ENCODE results near the gene HAND2.

The HAND2 gene

GRCh38 chr4:173547889-173548288 lies 17.9 kb upstream of the HAND2 start:
- no peak overlapping the region for H2AFZ ChIP-seq (ENCODE audit: low read depth)
- H3K4me3 ChIP-seq (IDR thresholded peaks at IDR 0.05; ENCODE audit: insufficient read depth, low read depth, low read length) = no peak overlapping the region
- no peak overlapping the region for H3K27ac ChIP-seq
- H3K36me3 ChIP-seq (ENCODE audit: insufficient read depth) = no peaks in the 10 kb centered on the region
- no peaks in the 10 kb centered on the region for H3K79me2 ChIP-seq (ENCODE audit: insufficient read depth, low read depth)
- H3K9ac ChIP-seq = no peak overlapping the region
- no peaks in the 10 kb centered on the region for H3K27me3 ChIP-seq (ENCODE audit: insufficient read depth, low read depth)
- H3K4me2 ChIP-seq = no peak overlapping the region
- TF ChIP-seq CTCF (conservative IDR thresholded peaks at IDR 0.05; ENCODE audit: low read depth, low read length) = no peak
- no peaks in the 10 kb centered on the region for H4K20me1 ChIP-seq (ENCODE audit: insufficient read depth)
- H3K4me1 ChIP-seq (ENCODE audit: low read depth, poor library complexity, severe bottlenecking) = no peaks in the 10 kb centered on the region

- no peak for TF ChIP-seq CTCF (conservative IDR thresholded peaks at IDR 0.05; ENCODE audit: low read depth, low read length)
- H3K9ac ChIP-seq = no peak overlapping the region
- no peak overlapping the region for H2AFZ ChIP-seq (ENCODE audit: low read depth)
- no peaks in the 10 kb centered on the region for H3K4me1 ChIP-seq (ENCODE audit: low read depth, poor library complexity, severe bottlenecking)
- H4K20me1 ChIP-seq (ENCODE audit: insufficient read depth) = no peaks in the 10 kb centered on the region
- no peak overlapping the region for H3K4me2 ChIP-seq
- H3K79me2 ChIP-seq (ENCODE audit: insufficient read depth, low read depth) = no peaks in the 10 kb centered on the region
- H3K27ac ChIP-seq = no peak overlapping the region
- H3K4me3 ChIP-seq (IDR thresholded peaks at IDR 0.05; ENCODE audit: insufficient read depth, low read depth, low read length) = no peak overlapping the region
- H3K27me3 ChIP-seq (ENCODE audit: insufficient read depth, low read depth) = no peaks in the 10 kb centered on the region
- no peaks in the 10 kb centered on the region for H3K36me3 ChIP-seq (ENCODE audit: insufficient read depth)
Measured at GRCh38 chr4:173546776-173547175, 16.7 kb upstream of the HAND2 start.

- Histone ChIP-seq H3K27ac (no peak overlapping the region), H3K4me2 (no peak overlapping the region), H3K36me3 (ENCODE audit: insufficient read depth) (no peaks in the 10 kb centered on the region), H4K20me1 (ENCODE audit: insufficient read depth) (no peaks in the 10 kb centered on the region), H3K79me2 (ENCODE audit: insufficient read depth, low read depth) (no peaks in the 10 kb centered on the region), H3K4me1 (ENCODE audit: low read depth, poor library complexity, severe bottlenecking) (no peaks in the 10 kb centered on the region), H3K27me3 (ENCODE audit: insufficient read depth, low read depth) (no peaks in the 10 kb centered on the region), H3K9ac (no peak overlapping the region), H2AFZ (ENCODE audit: low read depth) (no peak overlapping the region), H3K4me3 (IDR thresholded peaks at IDR 0.05; ENCODE audit: insufficient read depth, low read depth, low read length) (no peak overlapping the region)
- TF ChIP-seq CTCF (conservative IDR thresholded peaks at IDR 0.05; ENCODE audit: low read depth, low read length) = no peak
Measured at GRCh38 chr4:173545440-173545839, 15.4 kb upstream of the HAND2 start.

- Histone ChIP-seq H3K27me3 (ENCODE audit: insufficient read depth, low read depth) (no peaks in the 10 kb centered on the region), H3K79me2 (ENCODE audit: insufficient read depth, low read depth) (no peaks in the 10 kb centered on the region), H2AFZ (ENCODE audit: low read depth) (no peak overlapping the region), H3K4me3 (IDR thresholded peaks at IDR 0.05; ENCODE audit: insufficient read depth, low read depth, low read length) (no peak overlapping the region), H4K20me1 (ENCODE audit: insufficient read depth) (no peaks in the 10 kb centered on the region), H3K4me1 (ENCODE audit: low read depth, poor library complexity, severe bottlenecking) (no peaks in the 10 kb centered on the region), H3K36me3 (ENCODE audit: insufficient read depth) (no peaks in the 10 kb centered on the region), H3K4me2 (no peak overlapping the region), H3K27ac (no peak overlapping the region), H3K9ac (no peak overlapping the region)
- no peak for TF ChIP-seq CTCF (conservative IDR thresholded peaks at IDR 0.05; ENCODE audit: low read depth, low read length)
Measured at GRCh38 chr4:173543266-173543665, 13.2 kb upstream of the HAND2 start.

GRCh38 chr4:173539986-173540385 lies 10.0 kb upstream of the HAND2 start:
- Histone ChIP-seq H3K4me2 (no peak overlapping the region), H3K4me3 (IDR thresholded peaks at IDR 0.05; ENCODE audit: insufficient read depth, low read depth, low read length) (no peak overlapping the region), H3K9ac (no peak overlapping the region), H2AFZ (ENCODE audit: low read depth) (no peak overlapping the region), H4K20me1 (ENCODE audit: insufficient read depth) (no peaks in the 10 kb centered on the region), H3K79me2 (ENCODE audit: insufficient read depth, low read depth) (no peaks in the 10 kb centered on the region), H3K27ac (no peak overlapping the region), H3K4me1 (ENCODE audit: low read depth, poor library complexity, severe bottlenecking) (no peaks in the 10 kb centered on the region), H3K36me3 (ENCODE audit: insufficient read depth) (no peaks in the 10 kb centered on the region), H3K27me3 (ENCODE audit: insufficient read depth, low read depth) (no peaks in the 10 kb centered on the region)
- no peak for TF ChIP-seq CTCF (conservative IDR thresholded peaks at IDR 0.05; ENCODE audit: low read depth, low read length)

All from KMS-11 (cell line).